GM12875 (cell line): ENCODE data around the gene LSAMP.

Experiments used
- H3K4me3 ChIP-seq: one replicate; pipeline ENCODE4 v1.5.1; 2011; ENCODE audit warnings: low read depth, low read length, control low read depth
- TF ChIP-seq, protein P1 (sequence below): IDR thresholded peaks from 2 replicates; pipeline ENCODE4 v1.5.1; 2011; ENCODE audit warnings: low read depth, mild to moderate bottlenecking, control low read depth, inconsistent platforms, low read length, moderate library complexity, borderline replicate concordance; ENCODE audit not compliant: insufficient read depth

The LSAMP gene

DNA sequence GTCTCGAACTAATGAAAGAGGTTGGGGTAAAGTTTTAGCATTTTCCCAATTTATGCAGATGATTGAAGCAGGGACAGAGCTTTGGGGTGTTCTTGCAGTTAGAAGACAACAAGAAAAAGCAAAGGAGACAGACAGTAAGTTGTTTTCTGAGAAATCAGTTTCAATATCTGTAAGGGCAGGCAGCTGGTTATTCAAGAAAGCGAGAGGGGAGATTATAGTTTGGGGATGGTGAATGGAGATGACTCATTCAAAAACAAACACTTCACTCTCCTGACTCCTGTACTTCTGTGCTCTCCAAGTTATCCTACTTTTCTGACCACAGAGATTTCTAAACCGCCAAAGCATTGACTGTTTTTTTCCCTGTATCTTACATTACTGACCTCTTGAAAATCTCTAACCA, 469.9 kb downstream of the LSAMP start:
- TF ChIP-seq, protein P1, sequence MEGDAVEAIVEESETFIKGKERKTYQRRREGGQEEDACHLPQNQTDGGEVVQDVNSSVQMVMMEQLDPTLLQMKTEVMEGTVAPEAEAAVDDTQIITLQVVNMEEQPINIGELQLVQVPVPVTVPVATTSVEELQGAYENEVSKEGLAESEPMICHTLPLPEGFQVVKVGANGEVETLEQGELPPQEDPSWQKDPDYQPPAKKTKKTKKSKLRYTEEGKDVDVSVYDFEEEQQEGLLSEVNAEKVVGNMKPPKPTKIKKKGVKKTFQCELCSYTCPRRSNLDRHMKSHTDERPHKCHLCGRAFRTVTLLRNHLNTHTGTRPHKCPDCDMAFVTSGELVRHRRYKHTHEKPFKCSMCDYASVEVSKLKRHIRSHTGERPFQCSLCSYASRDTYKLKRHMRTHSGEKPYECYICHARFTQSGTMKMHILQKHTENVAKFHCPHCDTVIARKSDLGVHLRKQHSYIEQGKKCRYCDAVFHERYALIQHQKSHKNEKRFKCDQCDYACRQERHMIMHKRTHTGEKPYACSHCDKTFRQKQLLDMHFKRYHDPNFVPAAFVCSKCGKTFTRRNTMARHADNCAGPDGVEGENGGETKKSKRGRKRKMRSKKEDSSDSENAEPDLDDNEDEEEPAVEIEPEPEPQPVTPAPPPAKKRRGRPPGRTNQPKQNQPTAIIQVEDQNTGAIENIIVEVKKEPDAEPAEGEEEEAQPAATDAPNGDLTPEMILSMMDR: no peak
- no peak overlapping the region for H3K4me3 ChIP-seq

DNA sequence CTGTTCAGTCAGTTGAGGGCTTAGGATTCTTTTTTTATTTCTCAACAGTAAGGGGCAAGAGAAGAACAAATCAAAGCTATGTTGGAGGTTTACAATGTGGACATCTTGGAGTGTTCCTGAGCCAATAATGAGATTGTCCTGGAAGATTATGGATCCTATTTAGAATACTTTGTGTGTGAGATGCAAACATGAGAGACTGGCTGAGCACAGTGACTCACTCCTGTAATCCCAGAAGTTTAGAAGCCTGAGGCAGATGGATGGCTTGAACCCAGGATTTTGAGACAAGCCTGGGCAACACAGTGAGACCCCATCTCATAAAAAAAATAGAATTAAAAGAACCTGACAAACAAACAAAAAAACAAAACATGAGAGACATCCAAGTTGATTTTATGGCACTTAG, 470.3 kb downstream of the LSAMP start:
- no peak overlapping the region for H3K4me3 ChIP-seq
- TF ChIP-seq, protein P1: no peak

DNA sequence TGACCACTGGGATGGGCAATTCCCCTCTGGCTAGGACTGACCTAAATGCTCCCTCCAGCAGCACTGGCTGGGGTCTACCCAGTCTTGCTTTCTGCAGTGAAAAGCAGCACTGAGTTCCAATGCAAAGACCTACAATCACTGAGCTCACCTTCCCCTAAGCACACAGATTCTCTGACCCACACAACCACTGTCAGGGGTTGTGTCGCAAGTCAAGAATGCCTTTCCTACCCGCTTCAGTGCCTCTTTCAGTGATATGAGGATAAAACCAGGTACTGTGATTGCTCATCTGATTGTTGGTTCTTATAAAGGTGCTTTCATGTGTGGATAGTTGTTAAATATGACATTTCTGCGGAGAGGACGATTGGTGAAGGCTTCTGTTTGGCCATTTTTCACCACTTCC, 476.4 kb downstream of the LSAMP start:
- TF ChIP-seq, protein P1: no peak
- no peak overlapping the region for H3K4me3 ChIP-seq

DNA sequence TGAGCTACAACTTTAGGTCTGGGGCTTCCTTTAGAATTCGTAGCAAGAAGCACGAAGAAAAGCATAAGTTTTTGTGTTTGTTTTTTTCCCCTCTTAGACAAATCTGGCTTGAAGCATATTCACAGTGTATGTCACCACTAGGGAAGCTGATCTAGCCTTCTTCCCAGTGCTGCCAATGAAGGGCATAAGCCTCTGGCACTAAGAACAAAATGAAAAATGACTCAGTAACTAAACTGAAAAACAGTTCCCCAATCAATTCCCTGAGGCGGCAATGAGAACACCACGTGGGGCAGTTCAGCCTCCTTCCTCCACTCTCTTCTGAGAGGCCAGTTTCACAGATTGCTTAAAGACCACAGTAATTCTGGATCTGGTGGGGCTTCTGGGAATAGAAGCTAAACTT, 483.9 kb downstream of the LSAMP start:
- H3K4me3 ChIP-seq: no peak overlapping the region
- TF ChIP-seq, protein P1: no peak

DNA sequence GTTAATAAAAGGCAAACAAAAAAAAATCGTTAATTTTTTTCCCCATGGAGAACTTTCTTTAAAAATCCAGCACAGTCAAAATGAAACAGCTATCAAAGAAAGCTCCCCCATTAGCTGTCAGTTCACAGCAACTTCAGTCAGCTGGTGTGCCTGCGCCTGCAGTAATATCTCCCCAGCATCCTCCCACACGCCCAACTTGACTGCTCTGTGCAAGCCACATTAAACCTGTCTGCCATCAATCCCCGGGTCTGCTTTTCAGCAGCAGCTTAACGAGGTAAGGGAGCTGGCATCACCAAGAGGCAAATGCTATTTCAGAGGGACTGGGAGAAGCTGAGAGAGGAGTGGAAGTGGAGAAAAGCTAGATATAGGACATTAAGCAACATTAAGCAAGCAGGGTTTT, 484.5 kb downstream of the LSAMP start:
- TF ChIP-seq, protein P1: no peak
- H3K4me3 ChIP-seq: no peak overlapping the region

DNA sequence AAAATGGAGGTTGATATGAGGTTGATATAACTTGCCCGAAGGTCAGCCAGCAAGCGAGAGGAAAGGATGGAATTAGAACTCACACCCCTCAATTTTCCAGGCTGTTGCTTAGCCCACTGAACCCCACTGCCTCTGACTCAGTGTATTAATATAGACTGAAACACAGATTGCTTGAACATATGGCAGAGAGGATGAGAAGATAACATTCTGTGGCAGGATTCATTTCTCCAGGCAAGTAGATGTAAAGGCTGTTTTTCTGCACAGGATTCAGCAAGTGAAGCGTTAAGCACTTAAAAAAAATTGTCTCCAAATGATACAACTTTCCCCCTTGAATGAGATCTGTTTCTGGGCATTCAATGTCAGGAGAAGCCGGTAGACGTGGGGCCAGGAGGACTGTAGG, 486.8 kb downstream of the LSAMP start:
- TF ChIP-seq, protein P1: no peak

DNA sequence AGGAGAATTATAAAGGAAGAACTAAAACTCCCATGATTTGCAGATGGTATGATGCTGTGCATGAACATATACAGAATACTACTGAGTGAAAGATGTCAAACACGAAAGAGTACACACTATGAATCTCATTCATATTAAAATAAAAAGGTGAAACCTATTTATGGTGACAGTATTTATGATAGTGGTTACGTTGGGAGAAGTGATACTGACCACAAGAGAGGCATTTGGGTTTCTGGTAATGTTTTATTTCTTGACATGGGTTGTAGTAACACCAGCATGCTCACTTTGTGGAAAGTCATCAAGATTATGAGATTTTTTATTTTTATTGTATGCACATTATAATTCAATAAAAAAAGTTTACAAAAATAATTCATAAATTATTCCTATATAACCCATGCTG, 498.0 kb downstream of the LSAMP start:
- TF ChIP-seq, protein P1: no peak

More for the DNA sequence above, 486.8 kb downstream of the LSAMP start:
- no peak overlapping the region for H3K4me3 ChIP-seq

More for the DNA sequence above, 498.0 kb downstream of the LSAMP start:
- no peak overlapping the region for H3K4me3 ChIP-seq
